Measurements from ENCODE around the gene MRTFA. TPM values are rescaled to one million over a fixed set of nuclear protein-coding genes. Genes with fewer than 3 reads are reported as not detected.

Gene MRTFA
- total and polyA plus RNA-seq, 8 donors: 22.5 to 58.0 (median 26.5) TPM

GRCh38 chr22:40413873-40414272, 222.6 kb downstream of the MRTFA start:
- H3K9me3 ChIP-seq: no peaks in the 10 kb centered on the region
- H3K4me1 ChIP-seq: peaks cover 0 to 28% of the 10 kb centered on the region in 2 donors
- peaks cover 0 to 87% of the 10 kb centered on the region in 2 donors for H3K36me3 ChIP-seq
- TF ChIP-seq CTCF (IDR thresholded peaks at IDR 0.05): no peak
- peak overlapping the region in 1 of 2 donors; percentile 65 for H3K27ac ChIP-seq
- intact Hi-C loops (cut with DNase I): no loop called here
- peak in 1 of 4 donors; percentile 21 for DNase-seq
- no peak for ATAC-seq
- no peak overlapping the region for H3K4me3 ChIP-seq
- H3K27me3 ChIP-seq: no peaks in the 10 kb centered on the region

- ATAC-seq (no peak), DNase-seq (peak in 1 of 4 donors; percentile 14)
- peak overlapping the region in 1 of 2 donors; percentile 20 for H3K27ac ChIP-seq
- no peaks in the 10 kb centered on the region for H3K27me3 ChIP-seq
- peaks cover 0 to 28% of the 10 kb centered on the region in 2 donors for H3K4me1 ChIP-seq
- peaks cover 0 to 87% of the 10 kb centered on the region in 2 donors for H3K36me3 ChIP-seq
- no peak for TF ChIP-seq CTCF (IDR thresholded peaks at IDR 0.05)
- H3K4me3 ChIP-seq: no peak overlapping the region
- intact Hi-C loops (cut with DNase I): no loop called here
- H3K9me3 ChIP-seq: no peaks in the 10 kb centered on the region
Measured at GRCh38 chr22:40412441-40412840, 224.1 kb downstream of the MRTFA start.

GRCh38 chr22:40411506-40411861, 225.0 kb downstream of the MRTFA start:
- intact Hi-C loops (cut with DNase I): no loop called here
- Histone ChIP-seq H3K27me3 (no peaks in the 10 kb centered on the region), H3K36me3 (peaks cover 0 to 87% of the 10 kb centered on the region in 2 donors), H3K4me1 (peaks cover 0 to 27% of the 10 kb centered on the region in 2 donors), H3K27ac (no peak overlapping the region), H3K9me3 (no peaks in the 10 kb centered on the region), H3K4me3 (no peak overlapping the region)
- no peak for TF ChIP-seq CTCF (IDR thresholded peaks at IDR 0.05)
- DNase-seq: peak in 1 of 4 donors; percentile 32
- ATAC-seq: no peak

GRCh38 chr22:40410731-40411505, 225.6 kb downstream of the MRTFA start:
- no peak for ATAC-seq
- intact Hi-C loops (cut with DNase I): no loop called here
- Histone ChIP-seq H3K9me3 (no peaks in the 10 kb centered on the region), H3K27me3 (no peaks in the 10 kb centered on the region), H3K4me3 (no peak overlapping the region), H3K36me3 (peaks cover 0 to 87% of the 10 kb centered on the region in 2 donors), H3K4me1 (peaks cover 0 to 22% of the 10 kb centered on the region in 2 donors), H3K27ac (no peak overlapping the region)
- TF ChIP-seq CTCF (IDR thresholded peaks at IDR 0.05): no peak
- peak in 1 of 4 donors; percentile 22 for DNase-seq

GRCh38 chr22:40410272-40410671, 226.2 kb downstream of the MRTFA start:
- Histone ChIP-seq H3K9me3 (no peaks in the 10 kb centered on the region), H3K36me3 (peaks cover 0 to 88% of the 10 kb centered on the region in 2 donors), H3K4me1 (peaks cover 0 to 15% of the 10 kb centered on the region in 2 donors), H3K27ac (peak overlapping the region in 1 of 2 donors; percentile 18), H3K4me3 (no peak overlapping the region), H3K27me3 (no peaks in the 10 kb centered on the region)
- no peak for TF ChIP-seq CTCF (IDR thresholded peaks at IDR 0.05)
- DNase-seq (peak in 1 of 4 donors; percentile 30), ATAC-seq (peak; percentile 3)
- intact Hi-C loops (cut with DNase I): no loop called here

All from left lung (tissue), 10 donors.